Measurements from ENCODE around the gene BATF. TPM values are rescaled to one million over a fixed set of nuclear protein-coding genes. Genes with fewer than 3 reads are reported as not detected.

The BATF gene
- total RNA-seq, 1 donor from 2014 or later: 4.9 TPM

GRCh38 chr14:75535164-75535898 lies 13.1 kb downstream of the BATF start:
- intact Hi-C loops (cut with DNase I): no loop called here
- Histone ChIP-seq H3K27me3 (no peaks in the 10 kb centered on the region), H3K36me3 (no peaks in the 10 kb centered on the region), H3K4me1 (peaks cover 14% of the 10 kb centered on the region), H3K27ac (peak overlapping the region; percentile 63), H3K9me3 (no peaks in the 10 kb centered on the region), H3K4me3 (no peak overlapping the region)
- ATAC-seq (no peak), DNase-seq (no peak)
- no peak for TF ChIP-seq CTCF (IDR thresholded peaks at IDR 0.05)

GRCh38 chr14:75537071-75537470 lies 14.8 kb downstream of the BATF start:
- DNase-seq: no peak
- Histone ChIP-seq H3K9me3 (no peaks in the 10 kb centered on the region), H3K27ac (peak overlapping the region; percentile 83), H3K27me3 (no peaks in the 10 kb centered on the region), H3K4me1 (peaks cover 18% of the 10 kb centered on the region), H3K4me3 (no peak overlapping the region), H3K36me3 (no peaks in the 10 kb centered on the region)
- no peak for TF ChIP-seq CTCF (IDR thresholded peaks at IDR 0.05)
- ATAC-seq: no peak
- intact Hi-C loops (cut with DNase I): no loop called here

- ATAC-seq (no peak), DNase-seq (no peak)
- H3K27me3 ChIP-seq: no peaks in the 10 kb centered on the region
- H3K9me3 ChIP-seq: no peaks in the 10 kb centered on the region
- peaks cover 37% of the 10 kb centered on the region for H3K4me1 ChIP-seq
- intact Hi-C loops (cut with DNase I): no loop called here
- no peak overlapping the region for H3K27ac ChIP-seq
- H3K4me3 ChIP-seq: no peak overlapping the region
- TF ChIP-seq CTCF (IDR thresholded peaks at IDR 0.05): no peak
- H3K36me3 ChIP-seq: no peaks in the 10 kb centered on the region
These were observed 16.9 kb downstream of the BATF start for GRCh38 chr14:75539162-75539560.

GRCh38 chr14:75539561-75540478 lies 17.6 kb downstream of the BATF start:
- H3K27me3 ChIP-seq: no peaks in the 10 kb centered on the region
- H3K27ac ChIP-seq: no peak overlapping the region
- intact Hi-C loops (cut with DNase I): no loop called here
- H3K9me3 ChIP-seq: no peaks in the 10 kb centered on the region
- peaks cover 37% of the 10 kb centered on the region for H3K4me1 ChIP-seq
- H3K4me3 ChIP-seq: no peak overlapping the region
- no peak for TF ChIP-seq CTCF (IDR thresholded peaks at IDR 0.05)
- ATAC-seq (no peak), DNase-seq (no peak)
- no peaks in the 10 kb centered on the region for H3K36me3 ChIP-seq

- H3K4me1 ChIP-seq: peaks cover 33% of the 10 kb centered on the region
- no peak for TF ChIP-seq CTCF (IDR thresholded peaks at IDR 0.05)
- H3K27ac ChIP-seq: no peak overlapping the region
- no peaks in the 10 kb centered on the region for H3K9me3 ChIP-seq
- intact Hi-C loops (cut with DNase I): no loop called here
- no peak overlapping the region for H3K4me3 ChIP-seq
- H3K36me3 ChIP-seq: no peaks in the 10 kb centered on the region
- ATAC-seq (no peak), DNase-seq (no peak)
- no peaks in the 10 kb centered on the region for H3K27me3 ChIP-seq
These were observed 18.2 kb downstream of the BATF start for GRCh38 chr14:75540479-75540851.

Data from upper lobe of right lung (tissue), 1 donor.